NCI-H1092 treated with DMSO at 0.1 percent for 48 hours (cell line): ENCODE measurements around the gene VKORC1L1.
A peak's percentile ranks its signal among the peaks of the same experiment; 100 is the strongest.
"Not testable (repeated sequence)": the region's sequence is repeated elsewhere in the genome, so short reads cannot be mapped to it uniquely, and the experiment has no call there.

Source experiments
- DNase-seq: peaks from one replicate; lab custom pipeline; 2025; lab: John Stamatoyannopoulos, UW

Gene VKORC1L1

GRCh38 chr7:65872776-65873581 is at the start of gene VKORC1L1:
Gene VKORC1L1, plus strand, starts transcription at chr7:65873074. Its CDS starts 298 bp downstream, at chr7:65873372.
- peak; percentile 94 for DNase-seq

- DNase-seq, result no peak
Observed at GRCh38 chr7:65827366-65827765, 45.5 kb upstream of the VKORC1L1 start.

GRCh38 chr7:65832281-65832680 is 40.6 kb upstream of the VKORC1L1 start:
- DNase-seq, result no peak

- not testable (repeated sequence) for DNase-seq
Observed at GRCh38 chr7:65836684-65837083, 36.2 kb upstream of the VKORC1L1 start.

GRCh38 chr7:65837541-65837956 is 35.3 kb upstream of the VKORC1L1 start:
- DNase-seq, result not testable (repeated sequence)

GRCh38 chr7:65839846-65840245 is 33.0 kb upstream of the VKORC1L1 start:
- DNase-seq, result no peak

- peak; percentile 3 for DNase-seq
Observed at GRCh38 chr7:65840446-65840845, 32.4 kb upstream of the VKORC1L1 start.

- DNase-seq, result not testable (repeated sequence)
Observed at GRCh38 chr7:65843616-65844015, 29.3 kb upstream of the VKORC1L1 start.

GRCh38 chr7:65846008-65846570 is 26.8 kb upstream of the VKORC1L1 start:
- DNase-seq, result no peak

GRCh38 chr7:65853426-65853825 is 19.4 kb upstream of the VKORC1L1 start:
- not testable (repeated sequence) for DNase-seq

GRCh38 chr7:65853892-65854291 is 19.0 kb upstream of the VKORC1L1 start:
- not testable (repeated sequence) for DNase-seq

GRCh38 chr7:65857321-65857894 is 15.5 kb upstream of the VKORC1L1 start:
- DNase-seq, result not testable (repeated sequence)

- not testable (repeated sequence) for DNase-seq
Observed at GRCh38 chr7:65858660-65859059, 14.2 kb upstream of the VKORC1L1 start.

- not testable (repeated sequence) for DNase-seq
Observed at GRCh38 chr7:65866244-65866643, 6.6 kb upstream of the VKORC1L1 start.

GRCh38 chr7:65867681-65868080 is 5.2 kb upstream of the VKORC1L1 start:
- not testable (repeated sequence) for DNase-seq

GRCh38 chr7:65869312-65869711 is 3.6 kb upstream of the VKORC1L1 start:
- DNase-seq, result not testable (repeated sequence)

- not testable (repeated sequence) for DNase-seq
Observed at GRCh38 chr7:65871451-65871850, 1.4 kb upstream of the VKORC1L1 start.

- DNase-seq, result peak; percentile 7
Observed at GRCh38 chr7:65873582-65874193, 814 bp downstream of the VKORC1L1 start.

GRCh38 chr7:65875715-65876114 is 2.8 kb downstream of the VKORC1L1 start:
- DNase-seq, result not testable (repeated sequence)

GRCh38 chr7:65879292-65880153 is 6.6 kb downstream of the VKORC1L1 start:
- DNase-seq, result not testable (repeated sequence)

GRCh38 chr7:65880242-65880641 is 7.4 kb downstream of the VKORC1L1 start:
- DNase-seq, result not testable (repeated sequence)
